ENCODE results near the gene STK24. TPM values are rescaled to one million over a fixed set of nuclear protein-coding genes. Genes with fewer than 3 reads are reported as not detected.

STK24 gene
- polyA plus RNA-seq, 3 donors, result 14.2 to 59.8 (median 28.9) TPM

DNA sequence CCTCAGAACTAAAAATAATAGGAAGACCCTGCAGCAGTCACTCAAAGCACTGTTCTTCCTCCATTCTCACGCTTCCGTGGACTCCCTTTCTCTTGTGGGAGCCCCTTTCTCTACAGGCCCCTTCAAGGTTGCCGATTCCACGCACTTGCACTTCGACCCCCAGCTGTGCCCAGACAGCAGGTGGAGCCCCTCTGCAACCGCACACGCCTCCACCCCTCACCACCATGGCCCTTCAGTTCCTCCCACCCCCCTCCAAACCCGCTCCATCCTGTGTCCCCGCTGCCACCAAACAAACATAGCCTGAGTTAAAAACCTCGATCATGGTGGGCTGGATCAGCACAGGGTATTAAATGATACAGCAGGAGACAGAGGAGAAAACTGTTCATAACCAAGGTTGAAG is 102.6 kb downstream of the STK24 start:
- no peak for DNase-seq
- Histone ChIP-seq H3K79me2 (ENCODE audit: insufficient read depth, low read length) (peaks cover 22% of the 10 kb centered on the region), H3K9ac (ENCODE audit: insufficient read depth, low read length, poor library complexity, severe bottlenecking) (no peak overlapping the region), H3K36me3 (replicated peaks in 1 of 2; ENCODE audit: control insufficient read depth in 1 of 2, insufficient read depth in 2 of 2, low read length in 2 of 2) (peaks cover 46 to 59% of the 10 kb centered on the region in 2 donors), H4K20me1 (ENCODE audit: insufficient read depth, low read length) (peaks cover 89% of the 10 kb centered on the region), H3K27me3 (ENCODE audit: control insufficient read depth in 2 of 2, insufficient read depth in 2 of 2, low read length in 2 of 2) (no peaks in the 10 kb centered on the region), H3K9me3 (replicated peaks in 1 of 2; ENCODE audit: control insufficient read depth in 1 of 2, insufficient read depth in 1 of 2, low read length in 2 of 2) (no peaks in the 10 kb centered on the region), H3K27ac (ENCODE audit: low read depth in 1 of 2, low read length in 2 of 2) (no peak overlapping the region), H2AFZ (ENCODE audit: insufficient read depth, low read depth, low read length, poor library complexity, severe bottlenecking) (no peak overlapping the region), H3K4me1 (ENCODE audit: control insufficient read depth in 1 of 2, insufficient read depth in 2 of 2, low read length in 2 of 2) (peaks cover 20 to 23% of the 10 kb centered on the region in 2 donors), H3K4me3 (replicated peaks in 1 of 3; ENCODE audit: low read depth in 2 of 3, low read length in 3 of 3) (no peak overlapping the region), H3K4me2 (replicated peaks; ENCODE audit: extremely low read depth, low read length, poor library complexity, severe bottlenecking) (no peak overlapping the region)
- intact Hi-C loops (cut with micrococcal nuclease), result loop anchor here in 1 of 2 donors (10.0 kb wide), 1 partner anchor 91 kb away; no protein-coding TSS in a partner anchor
- Mint-ChIP-seq H3K36me3 (peaks cover 58 to 71% of the 10 kb centered on the region in 2 donors), H3K27ac (peak overlapping the region in 4 of 7 donors; percentile 26 to 86 (median 50)), H3K27me3 (ENCODE audit: low read depth in 3 of 3) (peaks cover 0 to 3% (median 1%) of the 10 kb centered on the region in 3 donors), H3K9me3 (peaks cover 0 to 3% (median 0%) of the 10 kb centered on the region in 7 donors), H3K4me3 (no peak overlapping the region), H3K4me1 (peaks cover 34% of the 10 kb centered on the region)
- WGBS (ENCODE audit: insufficient coverage), result 92% methylated on average over 8 of the region's 10 CpGs
- TF ChIP-seq CTCF (IDR thresholded peaks at IDR 0.05), result no peak

GRCh38 chr13:98473788-98474144 is 103.1 kb downstream of the STK24 start:
- no peaks in the 10 kb centered on the region for H3K27me3 ChIP-seq (ENCODE audit: control insufficient read depth in 2 of 2, insufficient read depth in 2 of 2, low read length in 2 of 2)

More at GRCh38 chr13:98473788-98474144, 103.1 kb downstream of the STK24 start:
- Mint-ChIP-seq H3K4me1 (peaks cover 33% of the 10 kb centered on the region), H3K4me3 (no peak overlapping the region), H3K27ac (peak overlapping the region in 2 of 7 donors; percentile 47 to 86), H3K36me3 (peaks cover 63 to 71% of the 10 kb centered on the region in 2 donors), H3K9me3 (peaks cover 0 to 3% (median 0%) of the 10 kb centered on the region in 7 donors), H3K27me3 (ENCODE audit: low read depth in 3 of 3) (peaks cover 0 to 1% (median under 1%) of the 10 kb centered on the region in 3 donors)
- H3K4me2 ChIP-seq (replicated peaks; ENCODE audit: extremely low read depth, low read length, poor library complexity, severe bottlenecking), result no peak overlapping the region
- peaks cover 51 to 64% of the 10 kb centered on the region in 2 donors for H3K36me3 ChIP-seq (replicated peaks in 1 of 2; ENCODE audit: control insufficient read depth in 1 of 2, insufficient read depth in 2 of 2, low read length in 2 of 2)
- peaks cover 20 to 23% of the 10 kb centered on the region in 2 donors for H3K4me1 ChIP-seq (ENCODE audit: control insufficient read depth in 1 of 2, insufficient read depth in 2 of 2, low read length in 2 of 2)
- no peak for TF ChIP-seq CTCF (IDR thresholded peaks at IDR 0.05)
- H3K4me3 ChIP-seq (replicated peaks in 1 of 3; ENCODE audit: low read depth in 2 of 3, low read length in 3 of 3), result no peak overlapping the region
- DNase-seq, result no peak
- H3K9me3 ChIP-seq (replicated peaks in 1 of 2; ENCODE audit: control insufficient read depth in 1 of 2, insufficient read depth in 1 of 2, low read length in 2 of 2), result no peaks in the 10 kb centered on the region
- no peak overlapping the region for H2AFZ ChIP-seq (ENCODE audit: insufficient read depth, low read depth, low read length, poor library complexity, severe bottlenecking)
- 97% methylated on average over 4 of the region's 7 CpGs for WGBS (ENCODE audit: insufficient coverage)
- H4K20me1 ChIP-seq (ENCODE audit: insufficient read depth, low read length), result peaks cover 89% of the 10 kb centered on the region
- H3K79me2 ChIP-seq (ENCODE audit: insufficient read depth, low read length), result peaks cover 19% of the 10 kb centered on the region
- no peak overlapping the region for H3K9ac ChIP-seq (ENCODE audit: insufficient read depth, low read length, poor library complexity, severe bottlenecking)
- intact Hi-C loops (cut with micrococcal nuclease), result loop anchor here in 1 of 2 donors (10.0 kb wide), 1 partner anchor 91 kb away; no protein-coding TSS in a partner anchor
- H3K27ac ChIP-seq (ENCODE audit: low read depth in 1 of 2, low read length in 2 of 2), result peak overlapping the region in 1 of 2 donors; percentile 18
